ENCODE data around the gene KRT7.

KRT7 gene

GRCh38 chr12:52248541-52249461, 15.8 kb downstream of the KRT7 start:
- H3K18ac ChIP-seq (ENCODE audit: low read depth in 1 of 2, low read length in 2 of 2) = no peak overlapping the region
- H4K91ac ChIP-seq (ENCODE audit: low read length) = no peak overlapping the region
- 88% methylated on average over 18 of the region's 18 CpGs for WGBS
- H3K27ac ChIP-seq (ENCODE audit: low read length, poor library complexity, severe bottlenecking) = no peak overlapping the region
- H3K4ac ChIP-seq (ENCODE audit: low read depth in 1 of 2, low read length in 2 of 2) = no peak overlapping the region
- peak overlapping the region; percentile 1 for H2BK15ac ChIP-seq (ENCODE audit: low read depth, poor library complexity, severe bottlenecking)
- no peak overlapping the region for H2AFZ ChIP-seq (ENCODE audit: low read depth, low read length)
- H3K4me1 ChIP-seq (ENCODE audit: control insufficient read depth, insufficient read depth, low read depth, low read length) = peaks cover 63% of the 10 kb centered on the region
- H4K8ac ChIP-seq (ENCODE audit: low read length) = no peak overlapping the region
- peaks cover 0 to 43% of the 10 kb centered on the region in 2 experiments for H3K27me3 ChIP-seq (ENCODE audit: control insufficient read depth in 1 of 2, insufficient read depth in 1 of 2, low read length in 2 of 2)
- H3K4me2 ChIP-seq (ENCODE audit: low read length, poor library complexity, severe bottlenecking) = no peak overlapping the region
- H2AK5ac ChIP-seq (ENCODE audit: low read length, severe bottlenecking) = peak overlapping the region; percentile 28
- no peak overlapping the region for H2BK12ac ChIP-seq (ENCODE audit: low read length in 2 of 2)
- H3K9ac ChIP-seq (ENCODE audit: low read length) = no peak overlapping the region
- no peak overlapping the region for H2BK120ac ChIP-seq (ENCODE audit: low read depth, low read length)
- no peak overlapping the region for H3K4me3 ChIP-seq (ENCODE audit: insufficient read depth in 1 of 2, low read depth in 1 of 2, low read length in 2 of 2)
- no peak overlapping the region for H3K14ac ChIP-seq (ENCODE audit: low read length in 2 of 2)
- no peak overlapping the region for H2BK5ac ChIP-seq (ENCODE audit: low read depth, low read length, poor library complexity, severe bottlenecking)
- H3K9me3 ChIP-seq (ENCODE audit: control insufficient read depth, low read length) = no peaks in the 10 kb centered on the region
- H3K23ac ChIP-seq (ENCODE audit: low read length in 2 of 2) = no peak overlapping the region
- H3K79me1 ChIP-seq (replicated peaks; ENCODE audit: low read length, poor library complexity, severe bottlenecking) = no peaks in the 10 kb centered on the region
- H3K36me3 ChIP-seq (ENCODE audit: control insufficient read depth in 1 of 2, insufficient read depth in 2 of 2, low read depth in 1 of 2, low read length in 2 of 2) = no peaks in the 10 kb centered on the region
- DNase-seq = no peak

GRCh38 chr12:52249511-52250047, 16.5 kb downstream of the KRT7 start:
- Histone ChIP-seq H3K9me3 (ENCODE audit: control insufficient read depth, low read length) (no peaks in the 10 kb centered on the region), H3K27ac (ENCODE audit: low read length, poor library complexity, severe bottlenecking) (no peak overlapping the region), H4K8ac (ENCODE audit: low read length) (no peak overlapping the region), H2AK5ac (ENCODE audit: low read length, severe bottlenecking) (peak overlapping the region; percentile 3), H2BK12ac (ENCODE audit: low read length in 2 of 2) (no peak overlapping the region), H2BK120ac (ENCODE audit: low read depth, low read length) (no peak overlapping the region), H3K79me1 (replicated peaks; ENCODE audit: low read length, poor library complexity, severe bottlenecking) (no peaks in the 10 kb centered on the region), H4K91ac (ENCODE audit: low read length) (no peak overlapping the region), H3K36me3 (ENCODE audit: control insufficient read depth in 1 of 2, insufficient read depth in 2 of 2, low read depth in 1 of 2, low read length in 2 of 2) (no peaks in the 10 kb centered on the region), H3K4me2 (ENCODE audit: low read length, poor library complexity, severe bottlenecking) (no peak overlapping the region), H3K18ac (ENCODE audit: low read depth in 1 of 2, low read length in 2 of 2) (no peak overlapping the region), H2AFZ (ENCODE audit: low read depth, low read length) (no peak overlapping the region), H3K9ac (ENCODE audit: low read length) (no peak overlapping the region), H3K4ac (ENCODE audit: low read depth in 1 of 2, low read length in 2 of 2) (no peak overlapping the region), H3K27me3 (ENCODE audit: control insufficient read depth in 1 of 2, insufficient read depth in 1 of 2, low read length in 2 of 2) (peaks cover 0 to 51% of the 10 kb centered on the region in 2 experiments), H3K14ac (ENCODE audit: low read length in 2 of 2) (no peak overlapping the region), H3K4me1 (ENCODE audit: control insufficient read depth, insufficient read depth, low read depth, low read length) (peaks cover 56% of the 10 kb centered on the region), H3K4me3 (ENCODE audit: insufficient read depth in 1 of 2, low read depth in 1 of 2, low read length in 2 of 2) (no peak overlapping the region), H3K23ac (ENCODE audit: low read length in 2 of 2) (no peak overlapping the region), H2BK5ac (ENCODE audit: low read depth, low read length, poor library complexity, severe bottlenecking) (no peak overlapping the region), H2BK15ac (ENCODE audit: low read depth, poor library complexity, severe bottlenecking) (no peak overlapping the region)
- WGBS = 88% methylated on average over 2 of the region's 2 CpGs
- DNase-seq = no peak

GRCh38 chr12:52250048-52250990, 17.3 kb downstream of the KRT7 start:
- H2BK120ac ChIP-seq (ENCODE audit: low read depth, low read length) = no peak overlapping the region
- H3K23ac ChIP-seq (ENCODE audit: low read length in 2 of 2) = no peak overlapping the region
- no peak overlapping the region for H3K27ac ChIP-seq (ENCODE audit: low read length, poor library complexity, severe bottlenecking)
- no peaks in the 10 kb centered on the region for H3K36me3 ChIP-seq (ENCODE audit: control insufficient read depth in 1 of 2, insufficient read depth in 2 of 2, low read depth in 1 of 2, low read length in 2 of 2)
- DNase-seq = no peak
- no peak overlapping the region for H2BK5ac ChIP-seq (ENCODE audit: low read depth, low read length, poor library complexity, severe bottlenecking)
- no peaks in the 10 kb centered on the region for H3K79me1 ChIP-seq (replicated peaks; ENCODE audit: low read length, poor library complexity, severe bottlenecking)
- H2AFZ ChIP-seq (ENCODE audit: low read depth, low read length) = no peak overlapping the region
- H3K4ac ChIP-seq (ENCODE audit: low read depth in 1 of 2, low read length in 2 of 2) = no peak overlapping the region
- H4K8ac ChIP-seq (ENCODE audit: low read length) = no peak overlapping the region
- no peak overlapping the region for H2BK12ac ChIP-seq (ENCODE audit: low read length in 2 of 2)
- no peak overlapping the region for H3K14ac ChIP-seq (ENCODE audit: low read length in 2 of 2)
- no peak overlapping the region for H4K91ac ChIP-seq (ENCODE audit: low read length)
- H3K4me1 ChIP-seq (ENCODE audit: control insufficient read depth, insufficient read depth, low read depth, low read length) = peaks cover 52% of the 10 kb centered on the region
- peaks cover 0 to 59% of the 10 kb centered on the region in 2 experiments for H3K27me3 ChIP-seq (ENCODE audit: control insufficient read depth in 1 of 2, insufficient read depth in 1 of 2, low read length in 2 of 2)
- H3K4me3 ChIP-seq (ENCODE audit: insufficient read depth in 1 of 2, low read depth in 1 of 2, low read length in 2 of 2) = no peak overlapping the region
- peak overlapping the region; percentile 14 for H2AK5ac ChIP-seq (ENCODE audit: low read length, severe bottlenecking)
- no peak overlapping the region for H3K9ac ChIP-seq (ENCODE audit: low read length)
- no peak overlapping the region for H2BK15ac ChIP-seq (ENCODE audit: low read depth, poor library complexity, severe bottlenecking)
- no peaks in the 10 kb centered on the region for H3K9me3 ChIP-seq (ENCODE audit: control insufficient read depth, low read length)
- H3K18ac ChIP-seq (ENCODE audit: low read depth in 1 of 2, low read length in 2 of 2) = no peak overlapping the region
- H3K4me2 ChIP-seq (ENCODE audit: low read length, poor library complexity, severe bottlenecking) = peak overlapping the region; percentile 25
- 21% methylated on average over 52 of the region's 52 CpGs for WGBS

Data from mesenchymal stem cell (in vitro differentiated cells and primary cell).